ENCODE measurements around the gene SMYD1.
"Not testable (repeated sequence)": the region's sequence is repeated elsewhere in the genome, so short reads cannot be mapped to it uniquely, and the experiment has no call there.

The SMYD1 gene
- total RNA-seq: 0 to 0.03 (median 0) reads per million in 9 experiments

DNA sequence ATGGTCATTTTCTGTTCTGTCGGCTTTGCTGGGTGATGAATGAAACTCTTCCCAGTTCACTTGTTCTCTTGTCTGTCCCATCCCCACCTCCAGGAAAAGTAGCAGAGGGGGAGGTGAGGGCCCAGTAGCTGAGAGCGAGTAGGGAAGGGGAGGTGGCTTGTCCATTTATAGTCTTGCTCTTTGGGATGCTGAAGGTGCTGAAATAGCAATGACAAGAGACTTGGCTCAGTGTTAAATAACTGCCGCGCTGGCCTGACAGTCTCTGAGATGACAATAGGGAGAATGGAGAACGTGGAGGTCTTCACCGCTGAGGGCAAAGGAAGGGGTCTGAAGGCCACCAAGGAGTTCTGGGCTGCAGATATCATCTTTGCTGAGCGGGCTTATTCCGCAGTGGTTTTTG is at the start of gene SMYD1:
Gene SMYD1 (plus strand): TSS at position 228 of the 400 bp plus-strand sequence. CDS start 40 bp downstream, at position 268.
- DNase-seq (no peak), ATAC-seq (replicated peaks) (no peak)
- Mint-ChIP-seq H3K27ac (no peak within 1 kb of the TSS), H3K27me3 (peaks cover 4 to 15% of the 10 kb centered on the region in 2 donors), H3K4me3 (no peak within 1 kb of the TSS), H3K36me3 (ENCODE audit: insufficient read depth) (no peaks in the 10 kb centered on the region), H3K4me1 (ENCODE audit: low read depth in 2 of 2) (no peaks in the 10 kb centered on the region), H3K9me3 (no peaks in the 10 kb centered on the region)

GRCh38 chr2:88018077-88018805 is 49.4 kb upstream of the SMYD1 start:
- H3K27me3 Mint-ChIP-seq; ATAC-seq (replicated peaks); H3K9me3 Mint-ChIP-seq; DNase-seq: not testable (repeated sequence)
- peaks cover 12 to 14% of the 10 kb centered on the region in 2 donors for H3K4me1 Mint-ChIP-seq (ENCODE audit: low read depth in 2 of 2)
- peaks cover 19% of the 10 kb centered on the region for H3K36me3 Mint-ChIP-seq (ENCODE audit: insufficient read depth)
- peak overlapping the region in 1 of 2 donors; percentile 48 for H3K27ac Mint-ChIP-seq
- peak overlapping the region; percentile 93 to 95 for H3K4me3 Mint-ChIP-seq

DNA sequence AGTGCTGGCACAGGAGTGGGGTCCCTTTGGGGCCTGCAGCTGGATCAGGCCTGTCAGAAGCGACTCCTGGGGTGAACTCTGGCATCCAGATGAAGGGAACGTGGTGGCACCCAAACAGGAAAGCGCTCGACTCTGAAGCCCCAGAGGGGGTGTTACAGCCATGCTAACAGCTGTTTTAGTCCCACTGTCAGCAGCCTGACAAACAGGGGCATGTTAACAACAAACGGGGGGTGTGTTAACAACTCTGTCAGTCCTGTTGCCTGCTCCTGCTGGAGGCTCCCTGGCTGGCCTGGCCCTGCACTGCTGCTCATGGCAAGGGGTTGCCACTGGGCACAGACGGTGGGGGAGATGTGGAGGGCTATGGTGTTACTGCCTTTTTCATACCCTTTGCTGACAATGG is 48.7 kb upstream of the SMYD1 start:
- Mint-ChIP-seq H3K27ac (no peak overlapping the region), H3K4me1 (ENCODE audit: low read depth in 2 of 2) (peaks cover 11 to 14% of the 10 kb centered on the region in 2 donors), H3K4me3 (peak overlapping the region in 1 of 2 donors; percentile 21), H3K27me3 (no peaks in the 10 kb centered on the region), H3K9me3 (no peaks in the 10 kb centered on the region), H3K36me3 (ENCODE audit: insufficient read depth) (peaks cover 19% of the 10 kb centered on the region)
- ATAC-seq (replicated peaks): no peak
- no peak for DNase-seq

DNA sequence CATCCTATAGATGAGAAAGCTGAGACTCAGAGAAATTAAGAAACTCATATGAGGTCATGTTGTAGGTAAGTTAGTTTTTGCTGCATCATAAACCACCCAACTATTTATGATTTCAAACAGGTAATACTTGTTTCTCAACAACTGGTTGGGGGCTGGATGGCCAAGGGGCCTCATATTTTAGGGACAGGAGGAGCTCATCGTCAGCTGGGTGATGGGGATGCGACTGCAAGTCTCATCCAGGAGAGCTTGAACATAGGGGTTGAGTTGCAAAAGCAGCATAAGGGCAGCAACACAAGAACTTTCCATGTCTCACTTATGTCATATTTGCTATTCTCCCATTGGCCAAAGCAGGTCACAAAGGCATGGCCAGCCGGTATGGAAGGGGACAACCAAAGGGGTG is 47.6 kb upstream of the SMYD1 start:
- Mint-ChIP-seq H3K4me3 (no peak overlapping the region), H3K27ac (no peak overlapping the region), H3K27me3 (no peaks in the 10 kb centered on the region), H3K9me3 (no peaks in the 10 kb centered on the region), H3K4me1 (ENCODE audit: low read depth in 2 of 2) (peaks cover 11 to 14% of the 10 kb centered on the region in 2 donors), H3K36me3 (ENCODE audit: insufficient read depth) (peaks cover 19% of the 10 kb centered on the region)
- DNase-seq (no peak), ATAC-seq (replicated peaks) (no peak)

DNA sequence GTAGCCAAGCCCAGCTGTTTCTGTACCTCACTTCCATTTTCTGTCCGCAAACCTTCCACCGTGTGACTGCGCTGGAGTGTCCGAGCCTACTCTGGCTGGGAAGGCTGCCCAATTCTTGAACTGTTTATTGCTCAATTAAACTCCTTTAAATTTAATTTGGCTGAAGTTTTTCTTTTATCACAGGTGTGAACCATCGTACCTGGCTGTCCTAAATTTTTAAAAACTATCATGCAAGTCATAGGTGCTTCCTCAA is 45.0 kb upstream of the SMYD1 start:
- H3K9me3 Mint-ChIP-seq: no peaks in the 10 kb centered on the region
- H3K4me3 Mint-ChIP-seq: no peak overlapping the region
- H3K4me1 Mint-ChIP-seq (ENCODE audit: low read depth in 2 of 2): peaks cover 0 to 2% of the 10 kb centered on the region in 2 donors
- no peak for DNase-seq
- no peak overlapping the region for H3K27ac Mint-ChIP-seq
- ATAC-seq (replicated peaks): no peak
- H3K27me3 Mint-ChIP-seq: no peaks in the 10 kb centered on the region
- peaks cover under 1% of the 10 kb centered on the region for H3K36me3 Mint-ChIP-seq (ENCODE audit: insufficient read depth)

DNA sequence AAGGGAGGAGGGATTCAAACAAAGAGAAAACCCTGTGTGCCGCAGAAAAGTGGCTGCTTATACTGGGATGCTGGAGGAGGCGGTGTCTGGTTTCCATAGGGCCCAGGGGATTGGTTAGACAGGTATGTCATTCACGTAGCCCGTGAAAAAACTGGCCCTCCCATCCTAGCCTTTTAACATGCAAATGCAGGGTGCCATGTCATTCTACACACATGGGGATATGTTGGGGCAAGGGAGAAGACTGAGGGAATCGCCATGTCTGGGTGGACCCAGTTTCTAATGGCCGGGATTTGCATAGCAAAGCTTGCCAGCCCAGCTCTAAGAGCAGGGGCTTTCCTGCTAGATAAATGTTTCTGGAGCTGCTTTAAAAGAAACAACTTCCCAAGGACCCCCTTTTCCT is 43.1 kb upstream of the SMYD1 start:
- H3K4me3 Mint-ChIP-seq: no peak overlapping the region
- no peaks in the 10 kb centered on the region for H3K9me3 Mint-ChIP-seq
- H3K4me1 Mint-ChIP-seq (ENCODE audit: low read depth in 2 of 2): no peaks in the 10 kb centered on the region
- no peak for DNase-seq
- no peak for ATAC-seq (replicated peaks)
- H3K27me3 Mint-ChIP-seq: no peaks in the 10 kb centered on the region
- no peak overlapping the region for H3K27ac Mint-ChIP-seq
- peaks cover 19% of the 10 kb centered on the region for H3K36me3 Mint-ChIP-seq (ENCODE audit: insufficient read depth)

DNA sequence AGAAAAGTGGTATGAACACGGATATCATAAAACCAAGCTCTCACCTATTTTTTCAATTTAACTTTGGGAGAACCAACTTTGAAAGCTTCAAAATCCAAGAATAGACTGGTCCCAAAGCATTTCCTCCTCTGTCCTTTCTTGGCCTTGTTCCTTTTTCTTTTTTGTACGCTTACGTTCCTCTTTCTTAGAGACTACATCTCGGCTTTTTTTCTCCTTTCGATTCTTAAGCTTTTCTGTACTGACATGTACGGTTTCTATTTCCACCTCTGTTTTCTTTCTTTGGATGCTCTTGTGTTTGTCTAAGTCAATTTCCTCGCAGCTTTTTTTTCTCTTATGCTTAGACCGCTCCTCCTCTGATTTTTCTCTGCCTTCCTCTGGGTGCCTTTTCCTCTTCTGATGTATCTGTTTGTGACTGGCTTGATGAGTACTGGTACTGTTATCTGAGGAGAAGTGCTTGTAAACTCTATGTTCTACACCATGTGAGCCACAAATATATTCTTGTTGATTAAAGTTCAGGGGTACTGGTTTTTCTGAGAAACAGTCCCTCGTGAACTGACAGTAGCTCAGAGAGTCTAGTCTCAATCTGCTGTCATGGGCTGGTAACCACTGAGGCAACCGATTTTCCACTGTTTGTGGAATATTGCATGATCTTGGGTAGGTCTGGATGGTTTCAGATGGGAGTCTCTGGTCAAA is 39.8 kb upstream of the SMYD1 start:
- no peak overlapping the region for H3K4me3 Mint-ChIP-seq
- H3K36me3 Mint-ChIP-seq (ENCODE audit: insufficient read depth): peaks cover 34% of the 10 kb centered on the region
- no peak for DNase-seq

DNA sequence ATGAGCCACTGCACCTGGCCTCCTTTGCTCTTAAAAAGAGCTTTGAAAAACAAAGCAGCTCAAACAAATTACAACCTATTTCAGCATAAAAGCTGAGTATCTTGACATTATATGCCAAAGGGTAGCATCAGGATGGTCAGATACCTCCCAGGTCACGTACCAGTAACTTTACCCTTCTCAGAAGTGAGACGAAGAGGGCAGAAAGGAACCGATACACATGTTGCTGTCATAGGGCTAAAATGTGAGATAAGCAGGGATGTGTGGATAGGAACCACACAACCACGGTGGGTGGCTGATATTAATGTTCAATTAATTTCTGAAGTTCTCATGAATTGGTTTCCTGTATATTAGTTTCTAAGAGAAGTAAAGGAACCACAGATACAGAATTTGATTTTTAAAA is 38.7 kb upstream of the SMYD1 start:
- ATAC-seq (replicated peaks): no peak
- no peak overlapping the region for H3K4me3 Mint-ChIP-seq
- no peak for DNase-seq
- no peak overlapping the region for H3K27ac Mint-ChIP-seq
- no peaks in the 10 kb centered on the region for H3K27me3 Mint-ChIP-seq
- peaks cover 0 to 2% of the 10 kb centered on the region in 2 donors for H3K4me1 Mint-ChIP-seq (ENCODE audit: low read depth in 2 of 2)
- H3K36me3 Mint-ChIP-seq (ENCODE audit: insufficient read depth): peaks cover 44% of the 10 kb centered on the region
- no peaks in the 10 kb centered on the region for H3K9me3 Mint-ChIP-seq

More for the DNA sequence above, 39.8 kb upstream of the SMYD1 start:
- Mint-ChIP-seq H3K27ac (peak overlapping the region in 1 of 2 donors; percentile 9), H3K27me3 (no peaks in the 10 kb centered on the region), H3K4me1 (ENCODE audit: low read depth in 2 of 2) (peaks cover 0 to 2% of the 10 kb centered on the region in 2 donors), H3K9me3 (no peaks in the 10 kb centered on the region)
- no peak for ATAC-seq (replicated peaks)

DNA sequence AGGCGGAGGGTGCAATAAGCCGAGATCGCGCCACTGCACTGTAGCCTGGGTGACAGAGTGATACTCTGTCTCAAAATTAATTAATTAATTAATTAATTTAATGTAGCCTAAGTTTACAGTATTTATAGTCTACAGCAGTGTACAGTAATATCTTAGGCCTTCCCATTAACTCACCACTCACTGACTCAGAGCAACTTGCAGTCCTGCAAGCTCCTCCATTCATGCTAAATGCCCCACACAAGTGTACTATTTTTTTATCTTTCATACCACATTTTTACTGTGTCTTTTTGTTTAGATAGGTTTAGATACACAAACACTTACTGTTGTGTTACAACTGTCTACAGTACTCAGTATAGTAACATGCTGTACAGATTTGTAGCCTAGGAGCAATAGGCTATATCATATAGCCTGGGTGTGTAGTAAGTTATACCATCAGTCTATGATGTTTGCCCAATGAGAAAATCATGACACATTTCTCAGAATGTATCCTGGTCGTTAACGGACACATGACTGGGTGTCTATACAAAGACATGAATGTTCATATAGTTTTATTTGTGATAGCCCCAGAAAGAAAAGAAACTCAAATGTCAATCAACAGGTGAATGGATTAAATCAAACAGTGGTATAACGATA is 35.4 kb upstream of the SMYD1 start:
- ATAC-seq (replicated peaks) (no peak), DNase-seq (no peak)
- no peaks in the 10 kb centered on the region for H3K9me3 Mint-ChIP-seq
- no peak overlapping the region for H3K27ac Mint-ChIP-seq
- H3K4me1 Mint-ChIP-seq (ENCODE audit: low read depth in 2 of 2): peaks cover 2 to 5% of the 10 kb centered on the region in 2 donors
- H3K36me3 Mint-ChIP-seq (ENCODE audit: insufficient read depth): peaks cover 45% of the 10 kb centered on the region
- H3K27me3 Mint-ChIP-seq: no peaks in the 10 kb centered on the region
- H3K4me3 Mint-ChIP-seq: no peak overlapping the region

DNA sequence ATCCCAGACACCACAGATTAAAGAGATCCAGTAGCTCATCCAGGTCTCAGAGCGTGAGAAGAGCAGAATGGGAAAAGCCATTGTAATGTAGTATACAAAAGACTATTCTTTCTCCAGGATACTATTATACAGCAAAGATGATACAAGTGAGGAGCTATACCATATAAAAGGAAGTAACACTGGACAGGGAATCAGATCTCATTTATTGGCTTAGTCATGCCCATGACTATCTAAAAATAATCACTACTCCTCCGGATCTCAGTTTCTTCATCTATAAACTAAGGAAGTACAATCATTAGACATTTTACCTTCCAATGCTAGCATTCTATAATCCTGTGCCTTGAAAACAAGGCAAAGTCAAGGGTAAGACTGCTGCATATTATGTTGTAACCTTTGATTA is 31.4 kb upstream of the SMYD1 start:
- no peak for ATAC-seq (replicated peaks)
- Mint-ChIP-seq H3K27me3 (no peaks in the 10 kb centered on the region), H3K4me3 (no peak overlapping the region), H3K36me3 (ENCODE audit: insufficient read depth) (peaks cover 21% of the 10 kb centered on the region), H3K9me3 (no peaks in the 10 kb centered on the region), H3K4me1 (ENCODE audit: low read depth in 2 of 2) (peaks cover 12 to 27% of the 10 kb centered on the region in 2 donors), H3K27ac (no peak overlapping the region)
- DNase-seq: no peak

DNA sequence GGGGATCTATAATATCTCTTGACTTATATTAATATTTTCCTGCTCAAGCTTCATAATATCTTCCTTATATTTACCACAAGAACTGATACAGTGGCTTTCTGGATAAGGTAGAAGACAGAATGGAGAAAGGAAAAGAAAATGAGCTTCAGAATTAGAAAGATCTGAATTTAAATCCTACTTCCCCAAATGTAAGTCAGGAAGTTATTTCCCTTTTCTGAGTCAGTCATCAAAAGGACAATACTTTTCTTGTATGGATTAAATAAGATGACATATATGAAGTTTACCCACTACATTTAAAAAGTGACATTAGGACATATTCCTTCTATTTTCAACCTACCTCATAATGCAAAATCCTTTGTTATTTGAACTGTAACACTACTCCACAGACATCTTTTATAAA is 31.0 kb upstream of the SMYD1 start:
- no peaks in the 10 kb centered on the region for H3K9me3 Mint-ChIP-seq
- H3K27me3 Mint-ChIP-seq: no peaks in the 10 kb centered on the region
- H3K4me3 Mint-ChIP-seq: no peak overlapping the region
- no peak overlapping the region for H3K27ac Mint-ChIP-seq
- H3K4me1 Mint-ChIP-seq (ENCODE audit: low read depth in 2 of 2): peaks cover 12 to 27% of the 10 kb centered on the region in 2 donors
- H3K36me3 Mint-ChIP-seq (ENCODE audit: insufficient read depth): peaks cover 19% of the 10 kb centered on the region
- ATAC-seq (replicated peaks) (no peak), DNase-seq (no peak)

GRCh38 chr2:88038263-88039105 is 29.1 kb upstream of the SMYD1 start:
- H3K4me3 Mint-ChIP-seq: no peak overlapping the region
- peaks cover 14 to 39% of the 10 kb centered on the region in 2 donors for H3K4me1 Mint-ChIP-seq (ENCODE audit: low read depth in 2 of 2)
- ATAC-seq (replicated peaks) (no peak), DNase-seq (no peak)
- peaks cover 6% of the 10 kb centered on the region for H3K36me3 Mint-ChIP-seq (ENCODE audit: insufficient read depth)
- H3K27me3 Mint-ChIP-seq: no peaks in the 10 kb centered on the region
- H3K9me3 Mint-ChIP-seq: no peaks in the 10 kb centered on the region
- H3K27ac Mint-ChIP-seq: peak overlapping the region in 1 of 2 donors; percentile 6

- Mint-ChIP-seq H3K36me3 (ENCODE audit: insufficient read depth) (no peaks in the 10 kb centered on the region), H3K4me1 (ENCODE audit: low read depth in 2 of 2) (peaks cover 18 to 36% of the 10 kb centered on the region in 2 donors), H3K4me3 (no peak overlapping the region), H3K9me3 (no peaks in the 10 kb centered on the region), H3K27me3 (no peaks in the 10 kb centered on the region), H3K27ac (peak overlapping the region in 1 of 2 donors; percentile 84)
- ATAC-seq (replicated peaks): no peak
- DNase-seq: no peak
Measured at GRCh38 chr2:88042476-88042875, 25.1 kb upstream of the SMYD1 start.

All from effector memory CD8-positive, alpha-beta T cell (primary cell).